ENCODE data around the gene ANKRD28. TPM values are rescaled to one million over a fixed set of nuclear protein-coding genes. Genes with fewer than 3 reads are reported as not detected.
A peak's percentile ranks its signal among the peaks of the same experiment; 100 is the strongest.

ANKRD28 gene
- total RNA-seq, 2 donors from 2014 or later: 40.7 to 46.2 TPM

DNA sequence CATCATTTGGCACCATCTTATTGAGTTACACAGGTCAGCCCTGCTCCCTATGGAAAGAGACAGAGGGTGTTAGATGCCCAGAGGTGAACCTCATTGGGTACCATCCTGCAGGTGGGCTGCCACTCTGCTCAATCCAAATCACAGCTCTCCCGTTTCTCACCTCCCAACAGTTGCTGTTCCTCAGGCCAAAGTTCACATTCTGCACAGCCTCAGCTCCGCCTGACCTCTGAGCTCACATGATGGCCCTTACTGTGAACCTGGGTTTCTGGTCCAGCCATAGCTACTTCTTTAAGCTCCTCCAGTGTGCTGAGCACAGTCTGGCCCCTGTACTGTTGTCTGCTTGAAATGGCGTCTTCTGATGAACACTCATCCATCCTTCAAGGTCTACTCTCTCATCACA is 148.4 kb downstream of the ANKRD28 start:
- intact Hi-C loops (cut with DNase I): no loop called here
- no peaks in the 10 kb centered on the region for H3K27me3 ChIP-seq
- TF ChIP-seq, protein P1, sequence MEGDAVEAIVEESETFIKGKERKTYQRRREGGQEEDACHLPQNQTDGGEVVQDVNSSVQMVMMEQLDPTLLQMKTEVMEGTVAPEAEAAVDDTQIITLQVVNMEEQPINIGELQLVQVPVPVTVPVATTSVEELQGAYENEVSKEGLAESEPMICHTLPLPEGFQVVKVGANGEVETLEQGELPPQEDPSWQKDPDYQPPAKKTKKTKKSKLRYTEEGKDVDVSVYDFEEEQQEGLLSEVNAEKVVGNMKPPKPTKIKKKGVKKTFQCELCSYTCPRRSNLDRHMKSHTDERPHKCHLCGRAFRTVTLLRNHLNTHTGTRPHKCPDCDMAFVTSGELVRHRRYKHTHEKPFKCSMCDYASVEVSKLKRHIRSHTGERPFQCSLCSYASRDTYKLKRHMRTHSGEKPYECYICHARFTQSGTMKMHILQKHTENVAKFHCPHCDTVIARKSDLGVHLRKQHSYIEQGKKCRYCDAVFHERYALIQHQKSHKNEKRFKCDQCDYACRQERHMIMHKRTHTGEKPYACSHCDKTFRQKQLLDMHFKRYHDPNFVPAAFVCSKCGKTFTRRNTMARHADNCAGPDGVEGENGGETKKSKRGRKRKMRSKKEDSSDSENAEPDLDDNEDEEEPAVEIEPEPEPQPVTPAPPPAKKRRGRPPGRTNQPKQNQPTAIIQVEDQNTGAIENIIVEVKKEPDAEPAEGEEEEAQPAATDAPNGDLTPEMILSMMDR (IDR thresholded peaks at IDR 0.05): no peak
- no peak for DNase-seq
- no peaks in the 10 kb centered on the region for H3K36me3 ChIP-seq
- H3K4me1 ChIP-seq: no peaks in the 10 kb centered on the region
- no peak overlapping the region for H3K4me3 ChIP-seq
- no peak overlapping the region for H3K27ac ChIP-seq
- no peak overlapping the region for H3K9ac ChIP-seq (ENCODE audit: low read depth in 2 of 2, low read length in 2 of 2)
- no peaks in the 10 kb centered on the region for H3K9me3 ChIP-seq

DNA sequence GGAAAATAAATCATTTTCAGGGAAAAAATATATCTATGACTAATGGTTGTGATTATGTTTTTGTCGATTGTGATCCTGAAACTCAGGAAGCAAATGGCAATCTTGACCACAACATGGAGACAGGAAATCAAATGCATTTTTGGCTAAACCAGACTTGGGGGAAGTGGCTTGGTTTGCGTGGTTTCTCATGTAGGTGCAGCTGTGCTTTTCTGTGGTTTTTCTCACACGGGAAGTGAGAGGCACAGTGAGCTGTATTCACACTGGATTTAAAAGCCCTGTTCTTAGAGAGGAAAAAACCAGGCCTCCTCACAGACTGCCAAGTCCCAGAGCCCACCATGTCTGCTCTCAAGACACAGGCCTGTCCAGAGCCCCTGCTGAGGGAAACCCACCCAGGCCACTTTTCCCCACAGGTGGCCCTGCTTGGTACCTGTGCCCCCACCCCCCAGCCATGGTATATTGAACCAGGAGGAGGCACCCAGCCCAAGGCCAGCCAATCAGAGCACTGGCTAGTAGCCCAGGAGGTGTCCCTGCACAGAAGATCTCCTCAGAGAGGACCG is 150.1 kb downstream of the ANKRD28 start:
- Histone ChIP-seq H3K36me3 (no peaks in the 10 kb centered on the region), H3K27me3 (no peaks in the 10 kb centered on the region), H3K27ac (peak overlapping the region; percentile 24), H3K9ac (ENCODE audit: low read depth in 2 of 2, low read length in 2 of 2) (no peak overlapping the region), H3K4me3 (no peak overlapping the region), H3K9me3 (no peaks in the 10 kb centered on the region), H3K4me1 (no peaks in the 10 kb centered on the region)
- intact Hi-C loops (cut with DNase I): no loop called here
- TF ChIP-seq, protein P1 (IDR thresholded peaks at IDR 0.05): no peak
- DNase-seq: peak; percentile 32

DNA sequence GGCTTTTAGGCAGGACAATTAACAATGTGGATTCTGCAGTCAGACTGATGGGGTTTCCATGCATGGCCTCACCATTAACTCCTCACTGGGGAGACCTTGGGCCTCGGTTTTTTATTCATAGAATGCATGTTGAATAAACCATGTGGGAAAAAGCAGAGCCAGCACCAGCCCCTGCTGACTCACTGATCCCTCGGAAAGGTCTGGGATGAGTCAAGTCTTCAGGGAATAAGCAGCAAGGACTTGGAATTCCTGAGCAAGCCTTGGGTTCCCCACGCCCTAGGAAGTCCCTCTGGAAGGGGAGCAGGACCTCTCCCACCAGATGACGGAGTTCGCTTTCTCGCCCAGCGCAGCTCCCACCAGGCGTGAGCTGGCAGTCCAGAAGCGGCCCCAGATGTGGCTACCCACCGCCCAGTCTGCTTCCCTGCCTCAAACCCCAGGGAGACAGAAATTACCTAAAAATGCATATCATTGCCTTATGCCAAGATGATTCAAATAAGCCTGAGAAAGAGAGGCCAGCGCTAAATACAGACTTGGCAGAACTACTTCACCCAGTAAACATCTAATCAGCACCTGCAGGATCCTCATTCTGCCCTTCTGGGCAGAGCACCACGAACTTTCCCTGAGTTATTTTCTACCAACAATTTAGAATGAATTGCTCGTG is 150.8 kb downstream of the ANKRD28 start:
- no peaks in the 10 kb centered on the region for H3K36me3 ChIP-seq
- H3K4me3 ChIP-seq: no peak overlapping the region
- no peaks in the 10 kb centered on the region for H3K27me3 ChIP-seq
- no peak overlapping the region for H3K9ac ChIP-seq (ENCODE audit: low read depth in 2 of 2, low read length in 2 of 2)
- TF ChIP-seq, protein P1 (IDR thresholded peaks at IDR 0.05): no peak
- peak overlapping the region; percentile 24 for H3K27ac ChIP-seq
- intact Hi-C loops (cut with DNase I): no loop called here
- no peaks in the 10 kb centered on the region for H3K4me1 ChIP-seq
- DNase-seq: no peak
- H3K9me3 ChIP-seq: no peaks in the 10 kb centered on the region

DNA sequence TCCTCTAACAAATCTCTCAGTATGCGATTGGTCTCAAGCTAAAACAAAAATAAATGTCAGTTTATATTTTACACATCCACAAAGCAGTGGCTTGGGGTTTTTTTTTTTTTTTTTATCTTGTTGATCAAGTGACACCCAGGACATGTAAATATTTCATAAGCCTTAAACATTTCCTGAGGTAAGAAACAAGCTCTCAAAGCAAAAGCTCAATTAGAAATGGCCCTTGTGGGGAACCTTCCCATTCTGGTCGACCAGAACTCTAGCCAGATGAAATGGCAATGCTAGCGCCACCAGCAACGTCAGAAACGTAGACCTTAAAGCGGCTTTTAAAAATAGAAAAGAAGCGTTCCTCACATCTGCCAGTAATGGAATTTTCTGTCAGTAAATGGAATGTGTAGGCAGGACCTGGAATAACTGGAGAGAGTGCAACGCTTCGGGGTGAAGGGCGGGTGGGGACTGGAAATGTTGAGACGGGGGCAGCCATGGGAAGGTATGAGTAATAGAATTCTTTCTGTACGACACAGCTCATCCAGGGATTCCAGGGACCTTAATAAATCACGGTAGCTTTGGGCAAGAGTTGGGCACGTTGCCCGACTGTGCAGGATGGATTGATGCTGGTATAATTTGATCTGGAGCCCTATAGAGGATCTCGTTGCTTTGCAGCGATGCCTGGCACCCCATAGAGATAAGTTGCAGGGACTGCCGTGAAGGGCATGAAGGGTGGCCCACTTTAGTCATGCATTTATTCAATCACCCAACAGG is 151.9 kb downstream of the ANKRD28 start:
- no peaks in the 10 kb centered on the region for H3K4me1 ChIP-seq
- intact Hi-C loops (cut with DNase I): no loop called here
- no peaks in the 10 kb centered on the region for H3K9me3 ChIP-seq
- no peak overlapping the region for H3K4me3 ChIP-seq
- H3K27me3 ChIP-seq: no peaks in the 10 kb centered on the region
- no peak overlapping the region for H3K27ac ChIP-seq
- H3K9ac ChIP-seq (ENCODE audit: low read depth in 2 of 2, low read length in 2 of 2): no peak overlapping the region
- TF ChIP-seq, protein P1 (IDR thresholded peaks at IDR 0.05): no peak
- DNase-seq: no peak
- H3K36me3 ChIP-seq: no peaks in the 10 kb centered on the region

DNA sequence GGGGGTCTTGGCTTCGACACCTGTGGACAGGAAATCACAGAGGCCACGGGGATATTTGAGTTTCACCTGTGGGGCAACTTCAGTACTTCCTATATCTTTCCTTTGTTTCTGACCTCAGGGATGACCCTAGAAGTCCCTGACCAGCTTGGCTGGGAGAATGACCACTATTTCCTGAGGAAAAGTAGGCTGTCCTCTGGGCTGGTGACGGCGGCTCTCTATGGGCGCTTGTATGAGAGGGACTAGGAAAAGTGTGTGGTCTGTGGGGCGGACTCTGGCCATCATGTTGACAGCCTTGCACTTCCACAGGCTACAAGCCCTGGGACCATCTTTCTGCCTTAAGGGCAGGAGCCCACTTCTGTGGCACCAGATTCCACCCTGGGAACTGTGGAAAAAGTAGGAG is 152.5 kb downstream of the ANKRD28 start:
- H3K36me3 ChIP-seq: no peaks in the 10 kb centered on the region
- no peaks in the 10 kb centered on the region for H3K27me3 ChIP-seq
- DNase-seq: no peak
- TF ChIP-seq, protein P1 (IDR thresholded peaks at IDR 0.05): no peak
- no peak overlapping the region for H3K4me3 ChIP-seq
- no peak overlapping the region for H3K9ac ChIP-seq (ENCODE audit: low read depth in 2 of 2, low read length in 2 of 2)
- intact Hi-C loops (cut with DNase I): no loop called here
- no peaks in the 10 kb centered on the region for H3K9me3 ChIP-seq
- H3K4me1 ChIP-seq: no peaks in the 10 kb centered on the region
- no peak overlapping the region for H3K27ac ChIP-seq

Data from colonic mucosa (tissue), 4 donors.